ENCODE measurements around the gene GPR162.

GRCh38 chr12:6846316-6846869 is 24.8 kb downstream of the GPR162 start:
- TF ChIP-seq CTCF (IDR thresholded peaks at IDR 0.05; ENCODE audit: low read depth, low read length, missing input control), result no peak
- TF ChIP-seq TAF1 (conservative IDR thresholded peaks at IDR 0.05), result no peak
- no peak for TF ChIP-seq EGR1 (IDR thresholded peaks at IDR 0.05; ENCODE audit: low read depth in 2 of 2)
- TF ChIP-seq, protein P1, sequence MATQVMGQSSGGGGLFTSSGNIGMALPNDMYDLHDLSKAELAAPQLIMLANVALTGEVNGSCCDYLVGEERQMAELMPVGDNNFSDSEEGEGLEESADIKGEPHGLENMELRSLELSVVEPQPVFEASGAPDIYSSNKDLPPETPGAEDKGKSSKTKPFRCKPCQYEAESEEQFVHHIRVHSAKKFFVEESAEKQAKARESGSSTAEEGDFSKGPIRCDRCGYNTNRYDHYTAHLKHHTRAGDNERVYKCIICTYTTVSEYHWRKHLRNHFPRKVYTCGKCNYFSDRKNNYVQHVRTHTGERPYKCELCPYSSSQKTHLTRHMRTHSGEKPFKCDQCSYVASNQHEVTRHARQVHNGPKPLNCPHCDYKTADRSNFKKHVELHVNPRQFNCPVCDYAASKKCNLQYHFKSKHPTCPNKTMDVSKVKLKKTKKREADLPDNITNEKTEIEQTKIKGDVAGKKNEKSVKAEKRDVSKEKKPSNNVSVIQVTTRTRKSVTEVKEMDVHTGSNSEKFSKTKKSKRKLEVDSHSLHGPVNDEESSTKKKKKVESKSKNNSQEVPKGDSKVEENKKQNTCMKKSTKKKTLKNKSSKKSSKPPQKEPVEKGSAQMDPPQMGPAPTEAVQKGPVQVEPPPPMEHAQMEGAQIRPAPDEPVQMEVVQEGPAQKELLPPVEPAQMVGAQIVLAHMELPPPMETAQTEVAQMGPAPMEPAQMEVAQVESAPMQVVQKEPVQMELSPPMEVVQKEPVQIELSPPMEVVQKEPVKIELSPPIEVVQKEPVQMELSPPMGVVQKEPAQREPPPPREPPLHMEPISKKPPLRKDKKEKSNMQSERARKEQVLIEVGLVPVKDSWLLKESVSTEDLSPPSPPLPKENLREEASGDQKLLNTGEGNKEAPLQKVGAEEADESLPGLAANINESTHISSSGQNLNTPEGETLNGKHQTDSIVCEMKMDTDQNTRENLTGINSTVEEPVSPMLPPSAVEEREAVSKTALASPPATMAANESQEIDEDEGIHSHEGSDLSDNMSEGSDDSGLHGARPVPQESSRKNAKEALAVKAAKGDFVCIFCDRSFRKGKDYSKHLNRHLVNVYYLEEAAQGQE (IDR thresholded peaks at IDR 0.05), result no peak
- no peak for TF ChIP-seq SP1 (IDR thresholded peaks at IDR 0.05)
- TF ChIP-seq FOXA1 (IDR thresholded peaks at IDR 0.05), result no peak
- TF ChIP-seq, protein P2, sequence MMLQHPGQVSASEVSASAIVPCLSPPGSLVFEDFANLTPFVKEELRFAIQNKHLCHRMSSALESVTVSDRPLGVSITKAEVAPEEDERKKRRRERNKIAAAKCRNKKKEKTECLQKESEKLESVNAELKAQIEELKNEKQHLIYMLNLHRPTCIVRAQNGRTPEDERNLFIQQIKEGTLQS (IDR thresholded peaks at IDR 0.05), result no peak
- TF ChIP-seq JUND (IDR thresholded peaks at IDR 0.05), result no peak
- no peak for TF ChIP-seq YY1 (IDR thresholded peaks at IDR 0.05)
- TF ChIP-seq RAD21 (IDR thresholded peaks at IDR 0.05), result no peak
- TF ChIP-seq GABPA (IDR thresholded peaks at IDR 0.05 in 1 of 2, conservative IDR thresholded peaks at IDR 0.05 in 1 of 2), result no peak
- no peak for TF ChIP-seq RXRA (IDR thresholded peaks at IDR 0.05)
